GM12878 (cell line): ENCODE data around the gene RDM1. TPM values are rescaled to one million over a fixed set of nuclear protein-coding genes. Genes with fewer than 3 reads are reported as not detected.

Experiments
- ATAC-seq: fragments of 200-7000 bp; cut with Tn5 transposase; 3 replicates; pipeline ENCODE4 v1.9.1; 2020; ENCODE audit warnings: mild to moderate bottlenecking, moderate library complexity
- BruUV-seq: library from RNA; stranded (reverse); fragments of 400-500 nt; replicated peaks from 2 replicates; lab custom pipeline; 2021; lab: Mats Ljungman, UMichigan
- CTCF ChIA-PET: fragments of 300-600 bp; sonication (Branson Sonifier 250); formaldehyde crosslinking; extraction: SDS; loops from one replicate; lab custom pipeline; 2021; ENCODE audit warnings: inconsistent platforms; lab: Yijun Ruan, JAX
- POLR2A ChIA-PET: fragments of 350-600 bp; formaldehyde crosslinking; extraction: SDS; loops from one replicate; lab custom pipeline; 2021; ENCODE audit warnings: inconsistent platforms; lab: Charles Lee
- RAD21 ChIA-PET: fragments of 300-600 bp; sonication (Branson Sonifier 250); formaldehyde crosslinking; loops from one replicate; lab custom pipeline; 2023; ENCODE audit warnings: antibody characterized with exemption; ENCODE audit not compliant: unreplicated experiment; lab: Charles Lee
- SMC1A ChIA-PET: fragments of 300-600 bp; sonication (Branson Sonifier 250); formaldehyde crosslinking; loops from one replicate; lab custom pipeline; 2023; ENCODE audit not compliant: unreplicated experiment, uncharacterized antibody; lab: Charles Lee
- DNase-seq: peaks from one replicate; pipeline ENCODE4 v3.0.0-alpha.2; 2011; ENCODE audit warnings: low read depth, low spot score
- FAIRE-seq: peaks from 3 replicates; lab custom pipeline; 2011; peaks lifted over from hg19 to GRCh38; lab: Jason Lieb, UNC
- H2AFZ ChIP-seq: 2 replicates; pipeline ENCODE4 v1.6.0; 2011; ENCODE audit warnings: low read depth, low read length, control low read depth; ENCODE audit not compliant: control insufficient read depth
- H3K27ac ChIP-seq: 2 replicates; pipeline ENCODE4 v1.5.1; 2011; ENCODE audit warnings: control low read depth; ENCODE audit not compliant: control insufficient read depth, insufficient read depth
- H3K27me3 ChIP-seq, 2 experiments: replicated peaks in 1 of 2; 2 replicates each; pipeline versions ENCODE4 v1.6.0 to v1.6.1; 2011; ENCODE audit warnings: low read length in 1 of 2; ENCODE audit not compliant: control insufficient read depth in 2 of 2, insufficient read depth in 2 of 2
- H3K36me3 ChIP-seq, 2 experiments: 2 replicates each; pipeline ENCODE4 v1.5.1; 2011; ENCODE audit warnings: low read length in 1 of 2; ENCODE audit not compliant: control insufficient read depth in 2 of 2, insufficient read depth in 2 of 2
- H3K4me1 ChIP-seq: 2 replicates; pipeline ENCODE4 v1.6.1; 2011; ENCODE audit warnings: mild to moderate bottlenecking, low read length, moderate library complexity, mixed read lengths; ENCODE audit not compliant: control insufficient read depth, insufficient read depth
- H3K4me2 ChIP-seq: 2 replicates; pipeline ENCODE4 v1.6.0; 2011; ENCODE audit warnings: control low read depth; ENCODE audit not compliant: control insufficient read depth, insufficient read depth
- H3K4me3 ChIP-seq: fragments of 200-600 bp; sonication (generic); 2 replicates; pipeline ENCODE4 v1.5.1; 2016
- H3K79me2 ChIP-seq: 2 replicates; pipeline ENCODE4 v1.6.0; 2011; ENCODE audit warnings: low read length; ENCODE audit not compliant: control insufficient read depth, insufficient read depth
- H3K9ac ChIP-seq: 2 replicates; pipeline ENCODE4 v1.8.0; 2011; ENCODE audit warnings: low read length, control low read depth, mixed read lengths; ENCODE audit not compliant: control insufficient read depth, insufficient read depth
- H3K9me3 ChIP-seq: replicated peaks from 3 replicates; pipeline ENCODE4 v1.5.1; 2011; ENCODE audit warnings: mild to moderate bottlenecking, low read length; ENCODE audit not compliant: control insufficient read depth, insufficient read depth
- H4K20me1 ChIP-seq: 2 replicates; pipeline ENCODE4 v1.6.0; 2011; ENCODE audit not compliant: control insufficient read depth, insufficient read depth
- BACH1 ChIP-seq: fragments of 450-650 bp; IDR thresholded peaks from 2 replicates; pipeline ENCODE4 v1.6.1; 2017; ENCODE audit warnings: mild to moderate bottlenecking, borderline replicate concordance
- KLF5 ChIP-seq: fragments of 450-650 bp; IDR thresholded peaks from 2 replicates; pipeline ENCODE4 v1.6.1; 2014; ENCODE audit warnings: mild to moderate bottlenecking; ENCODE audit not compliant: partially characterized antibody
- MAX ChIP-seq: IDR thresholded peaks from 2 replicates; pipeline ENCODE4 v1.6.1; 2012; ENCODE audit warnings: low read depth, low read length, improper control_type of control experiment
- RB1 ChIP-seq: fragments of 450-650 bp; formaldehyde crosslinking; IDR thresholded peaks from 2 replicates; pipeline ENCODE4 v1.6.1; 2017; ENCODE audit warnings: mild to moderate bottlenecking, borderline replicate concordance
- RCOR1 ChIP-seq: conservative IDR thresholded peaks from 2 replicates; pipeline ENCODE4 v1.6.1; 2012; ENCODE audit warnings: low read depth, low read length, improper control_type of control experiment
- RFX5 ChIP-seq: IDR thresholded peaks from 2 replicates; pipeline ENCODE4 v1.6.1; 2011; ENCODE audit warnings: low read depth, low read length, improper control_type of control experiment
- SKIL ChIP-seq: fragments of 450-650 bp; IDR thresholded peaks from 2 replicates; pipeline ENCODE4 v1.6.1; 2017; ENCODE audit warnings: mild to moderate bottlenecking, low read depth, inconsistent platforms; ENCODE audit not compliant: poor library complexity, severe bottlenecking
- ZBTB40 ChIP-seq: fragments of 450-650 bp; IDR thresholded peaks from 2 replicates; pipeline ENCODE4 v1.6.1; 2016; ENCODE audit warnings: mild to moderate bottlenecking, moderate library complexity, borderline replicate concordance
- WGBS: methylation state at CpG from one replicate; pipeline ENCODE4 v1.1.6; 2016; ENCODE audit warnings: low lambda C conversion rate; ENCODE audit not compliant: insufficient replicate concordance, insufficient coverage; ENCODE audit errors: missing lambda C conversion rate; 5-methylcytosine and 5-hydroxymethylcytosine counted together
- in situ Hi-C: fragments of 300-500 bp; cut with MboI; formaldehyde crosslinking; loops from 9 replicates; pipeline ENCODE4 v1.14.3; 2018; ENCODE audit warnings: mixed read lengths
- intact Hi-C: fragments of 100-400 bp; cut with micrococcal nuclease; formaldehyde crosslinking; loops from one replicate; pipeline ENCODE4 v1.14.2; 2022; ENCODE audit not compliant: unreplicated experiment
- polyA plus RNA-seq, 11 experiments: library from polyadenylated mRNA; depleted of rRNA in 4 of 11; unstranded in 6 of 11; stranded (reverse) in 5 of 11; fragments of >200 nt; fragmentation: Nextera tagmentation in 4 of 11; fragmentation: Illumina TruSeq in 1 of 11; extraction: Ambion mirVana in 4 of 11; extraction: Trizol in 1 of 11; gene quantifications; 1 replicate in 1 of 11; 2 replicates in 10 of 11; pipeline versions ENCODE4 v1.2.1 to v1.2.3, GENCODE V29; 2011 to 2016; ENCODE audit warnings: inconsistent platforms in 2 of 11, missing spikeins in 2 of 11, low read depth in 1 of 11
- total RNA-seq, 4 experiments: library from RNA; depleted of rRNA in 3 of 4; stranded (reverse); fragments of >200 nt in 3 of 4; fragmentation: Illumina TruSeq in 1 of 4; extraction: Trizol in 1 of 4; gene quantifications; 2 replicates each; pipeline versions ENCODE4 v1.2.1 to v1.2.3, GENCODE V29; 2013 to 2021

The RDM1 gene
- total and polyA plus RNA-seq, 10 of the 15 experiments (the other 5 are each of a cell fraction or from before 2014, with no cell fraction given) = 5.7 to 18.4 (median 10.7) TPM

GRCh38 chr17:35932586-35932985 lies 2.0 kb upstream of the RDM1 start (continued):
- TF ChIP-seq ZBTB40 (no peak), MAX (no peak), KLF5 (no peak), RFX5 (no peak)

- no peak overlapping the region for H3K4me2 ChIP-seq
- FAIRE-seq = no peak
- ChIA-PET POLR2A (interaction anchor here (0.6 to 1.1 kb wide), 3 partner anchors 15 to 186 kb away, joined by 3 to 6 read pairs (median 3); partner anchors contain the start of gene CCL5), CTCF (interaction anchor here (0.9 to 4.3 kb wide), 12 partner anchors 13 to 602 kb away, joined by 3 to 35 read pairs (median 4); partner anchors contain the start of genes MYO19 and PIGW), SMC1A (interaction anchor here (1.0 to 4.5 kb wide), 14 partner anchors 12 to 120 kb away, joined by 3 to 33 read pairs (median 4); partner anchors contain the start of genes CCL5 and LYZL6)
- no peaks in the 10 kb centered on the region for H3K9me3 ChIP-seq
- H3K4me1 ChIP-seq = peaks cover 5% of the 10 kb centered on the region; the same call in 1 of the 2 replicates
- H4K20me1 ChIP-seq = no peaks in the 10 kb centered on the region
- H2AFZ ChIP-seq = no peak overlapping the region
- no peak overlapping the region for H3K9ac ChIP-seq
- no peak overlapping the region for H3K4me3 ChIP-seq
- H3K79me2 ChIP-seq = no peaks in the 10 kb centered on the region
- WGBS = 90% methylated on average over 6 of the region's 6 CpGs
- no TSS peak for BruUV-seq
- TF ChIP-seq RCOR1 = no peak
- no peak for TF ChIP-seq SKIL
- no peak for TF ChIP-seq RB1
- no peak for TF ChIP-seq KLF5
- no peak for TF ChIP-seq BACH1
- TF ChIP-seq, all 136 proteins: peak for 0
- intact Hi-C loops = loop anchor here (5.0 kb wide), 1 partner anchor 85 kb away; no protein-coding TSS in a partner anchor
- RAD21 ChIA-PET = interaction anchor here (0.8 to 2.3 kb wide), 8 partner anchors 15 to 218 kb away, joined by 3 to 15 read pairs (median 4); partner anchors contain the start of gene CCL5
- ATAC-seq (no peak), DNase-seq (no peak)
- in situ Hi-C loops = no loop called here
- Histone ChIP-seq H3K27me3 (no peaks in the 10 kb centered on the region), H3K27ac (no peak overlapping the region), H3K36me3 (no peaks in the 10 kb centered on the region)
Measured at GRCh38 chr17:35931794-35932425, 1.3 kb upstream of the RDM1 start.
